ENCODE data around the gene MYCBPAP. TPM values are rescaled to one million over a fixed set of nuclear protein-coding genes. Genes with fewer than 3 reads are reported as not detected.

The MYCBPAP gene
- total RNA-seq, 1 donor from 2014 or later = 1.3 TPM

- intact Hi-C loops (cut with DNase I) = no loop called here
- H3K4me3 ChIP-seq = no peak overlapping the region
- DNase-seq = no peak
- no peak for ATAC-seq
- no peaks in the 10 kb centered on the region for H3K9me3 ChIP-seq
- no peak overlapping the region for H3K27ac ChIP-seq
- no peaks in the 10 kb centered on the region for H3K4me1 ChIP-seq
- no peak for TF ChIP-seq CTCF (IDR thresholded peaks at IDR 0.05)
- H3K36me3 ChIP-seq = no peaks in the 10 kb centered on the region
- no peaks in the 10 kb centered on the region for H3K27me3 ChIP-seq
Measured at GRCh38 chr17:50572541-50572940, 64.3 kb downstream of the MYCBPAP start.

- no peak for DNase-seq
- Histone ChIP-seq H3K9me3 (no peaks in the 10 kb centered on the region), H3K4me3 (no peak overlapping the region), H3K36me3 (no peaks in the 10 kb centered on the region), H3K4me1 (no peaks in the 10 kb centered on the region), H3K27me3 (no peaks in the 10 kb centered on the region), H3K27ac (no peak overlapping the region)
- no peak for TF ChIP-seq CTCF (IDR thresholded peaks at IDR 0.05)
- no peak for ATAC-seq
- intact Hi-C loops (cut with DNase I) = no loop called here
Measured at GRCh38 chr17:50573866-50574611, 65.8 kb downstream of the MYCBPAP start.

- no peaks in the 10 kb centered on the region for H3K27me3 ChIP-seq
- H3K4me1 ChIP-seq = no peaks in the 10 kb centered on the region
- H3K27ac ChIP-seq = no peak overlapping the region
- no peaks in the 10 kb centered on the region for H3K9me3 ChIP-seq
- no peaks in the 10 kb centered on the region for H3K36me3 ChIP-seq
- DNase-seq (no peak), ATAC-seq (no peak)
- no peak for TF ChIP-seq CTCF (IDR thresholded peaks at IDR 0.05)
- no peak overlapping the region for H3K4me3 ChIP-seq
- intact Hi-C loops (cut with DNase I) = no loop called here
Measured at GRCh38 chr17:50575581-50576210, 67.5 kb downstream of the MYCBPAP start.

- ATAC-seq (no peak), DNase-seq (no peak)
- no peak overlapping the region for H3K27ac ChIP-seq
- H3K9me3 ChIP-seq = no peaks in the 10 kb centered on the region
- no peak overlapping the region for H3K4me3 ChIP-seq
- H3K27me3 ChIP-seq = no peaks in the 10 kb centered on the region
- H3K4me1 ChIP-seq = no peaks in the 10 kb centered on the region
- no peaks in the 10 kb centered on the region for H3K36me3 ChIP-seq
- TF ChIP-seq CTCF (IDR thresholded peaks at IDR 0.05) = no peak
- intact Hi-C loops (cut with DNase I) = no loop called here
Measured at GRCh38 chr17:50576864-50577263, 68.6 kb downstream of the MYCBPAP start.

- TF ChIP-seq CTCF (IDR thresholded peaks at IDR 0.05) = no peak
- Histone ChIP-seq H3K27me3 (no peaks in the 10 kb centered on the region), H3K9me3 (no peaks in the 10 kb centered on the region), H3K4me1 (no peaks in the 10 kb centered on the region), H3K4me3 (no peak overlapping the region), H3K27ac (no peak overlapping the region), H3K36me3 (no peaks in the 10 kb centered on the region)
- ATAC-seq = no peak
- DNase-seq = no peak
- intact Hi-C loops (cut with DNase I) = no loop called here
Measured at GRCh38 chr17:50577451-50577954, 69.3 kb downstream of the MYCBPAP start.

Measured in upper lobe of right lung (tissue), 1 donor.